K562 (cell line): ENCODE results near the gene PNPO. TPM values are rescaled to one million over a fixed set of nuclear protein-coding genes. Genes with fewer than 3 reads are reported as not detected.

Source experiments
- ATAC-seq: fragments of 200-7000 bp; cut with Tn5 transposase; 3 replicates; pipeline ENCODE4 v1.9.1; 2020; ENCODE audit warnings: moderate library complexity
- BruUV-seq: library from RNA; stranded (reverse); fragments of 400-500 nt; replicated peaks from 2 replicates; lab custom pipeline; 2021; lab: Mats Ljungman, UMichigan
- CTCF ChIA-PET: fragments of 300-600 bp; formaldehyde crosslinking; extraction: SDS; loops from one replicate; lab custom pipeline; 2021; ENCODE audit warnings: low intra/inter-chr PET ratio; lab: Yijun Ruan, JAX
- POLR2A ChIA-PET: fragments of 300-600, 350-650 bp; sonication (Branson Sonifier 250); formaldehyde crosslinking; extraction: SDS; loops from one replicate; lab custom pipeline; 2021; ENCODE audit warnings: antibody characterized with exemption, inconsistent platforms; lab: Yijun Ruan, JAX
- DNase-seq, 4 experiments: peaks; one replicate each; pipeline versions ENCODE4 v3.0.0 to v3.0.0-alpha.2; 2011 to 2018; ENCODE audit warnings: low spot score in 3 of 4, mixed read lengths in 3 of 4; ENCODE audit errors: extremely low read depth in 1 of 4
- FAIRE-seq: peaks from 2 replicates; lab custom pipeline; 2011; peaks lifted over from hg19 to GRCh38; lab: Jason Lieb, UNC
- H2AFZ ChIP-seq: 2 replicates; pipeline ENCODE4 v1.6.0; 2011; ENCODE audit warnings: low read depth, low read length, control low read depth, inconsistent platforms
- H3K27ac ChIP-seq: fragments of 200-600 bp; 3 replicates; pipeline ENCODE4 v1.8.0; 2011; ENCODE audit warnings: low read depth, mild to moderate bottlenecking, control low read depth, inconsistent platforms, low read length, moderate library complexity, mixed read lengths; ENCODE audit errors: extremely low read depth
- H3K27me3 ChIP-seq, 2 experiments: fragments of 300-600 bp in 1 of 2; 2 replicates in 1 of 2; 3 replicates in 1 of 2; pipeline versions ENCODE4 v1.6.0 to v1.8.0; 2011; ENCODE audit warnings: inconsistent platforms in 2 of 2, low read length in 2 of 2, mild to moderate bottlenecking in 1 of 2, mixed read lengths in 1 of 2, moderate library complexity in 1 of 2; ENCODE audit not compliant: control insufficient read depth in 2 of 2, insufficient read depth in 2 of 2
- H3K36me3 ChIP-seq: fragments of 300-600 bp; 3 replicates; pipeline ENCODE4 v1.8.0; 2011; ENCODE audit warnings: mild to moderate bottlenecking, low read length, inconsistent platforms; ENCODE audit not compliant: control insufficient read depth, insufficient read depth
- H3K4me1 ChIP-seq, 2 experiments: fragments of 200-600 bp in 1 of 2; replicated peaks in 1 of 2; 2 replicates in 1 of 2; 3 replicates in 1 of 2; pipeline versions ENCODE4 v1.5.1 to v1.8.0; 2011; ENCODE audit warnings: inconsistent platforms in 2 of 2, low read length in 2 of 2, mild to moderate bottlenecking in 1 of 2, mixed read lengths in 1 of 2, moderate library complexity in 1 of 2; ENCODE audit not compliant: control insufficient read depth in 2 of 2, insufficient read depth in 2 of 2
- H3K4me2 ChIP-seq: 2 replicates; pipeline ENCODE4 v1.6.1; 2011; ENCODE audit warnings: low read length, control low read depth, inconsistent platforms, mixed read lengths; ENCODE audit not compliant: insufficient read depth
- H3K4me3 ChIP-seq: fragments of 200-600 bp; sonication (generic), shearing (Covaris generic); 2 replicates; pipeline ENCODE4 v1.5.1; 2016; ENCODE audit warnings: control low read depth, inconsistent platforms
- H3K79me2 ChIP-seq: fragments of 200-600 bp; 3 replicates; pipeline ENCODE4 v1.8.0; 2011; ENCODE audit warnings: low read length, inconsistent platforms; ENCODE audit not compliant: control insufficient read depth, insufficient read depth
- H3K9ac ChIP-seq, 2 experiments: 2 replicates each; pipeline versions ENCODE4 v1.6.0 to v1.6.1; 2011; ENCODE audit warnings: low read depth in 2 of 2, low read length in 2 of 2, control low read depth in 1 of 2, inconsistent platforms in 1 of 2, mild to moderate bottlenecking in 1 of 2, mixed read lengths in 1 of 2; ENCODE audit not compliant: insufficient read depth in 1 of 2
- H3K9me1 ChIP-seq: one replicate; pipeline ENCODE4 v1.6.0; 2011; ENCODE audit warnings: inconsistent platforms, mild to moderate bottlenecking, low read length, moderate library complexity; ENCODE audit not compliant: control insufficient read depth, insufficient read depth
- H3K9me3 ChIP-seq: replicated peaks from 2 replicates; pipeline ENCODE4 v1.5.1; 2011; ENCODE audit warnings: low read depth, low read length, inconsistent platforms; ENCODE audit not compliant: control insufficient read depth, insufficient read depth
- H4K20me1 ChIP-seq: replicated peaks from 2 replicates; pipeline ENCODE4 v1.6.1; 2011; ENCODE audit warnings: low read length, inconsistent platforms, mixed read lengths; ENCODE audit not compliant: control insufficient read depth, insufficient read depth
- CHCHD3 ChIP-seq: fragments of 250-450 bp; sonication (Bioruptor Pico); IDR thresholded peaks from 2 replicates; pipeline ENCODE4 v2.1.2; 2022; ENCODE audit warnings: mild to moderate bottlenecking
- ETV5 ChIP-seq: sonication (generic); formaldehyde crosslinking; IDR thresholded peaks from 2 replicates; pipeline ENCODE4 v1.4.0; 2020; ENCODE audit warnings: low read depth, mild to moderate bottlenecking, missing genetic modification reagents
- GTF2E2 ChIP-seq: fragments of 200-800 bp; sonication (Bioruptor generic); IDR thresholded peaks from 2 replicates; pipeline ENCODE4 v1.6.1; 2016; ENCODE audit warnings: missing genetic modification characterization, missing compliant biosample characterization
- ID3 ChIP-seq, 2 experiments: fragments of 250-450 bp in 1 of 2; fragments of 450-650 bp in 1 of 2; sonication (Bioruptor Pico) in 1 of 2; IDR thresholded peaks; 2 replicates each; pipeline versions ENCODE4 v1.6.1 to v1.8.0; 2016 to 2021; ENCODE audit warnings: mild to moderate bottlenecking in 2 of 2, moderate library complexity in 2 of 2, missing compliant biosample characterization in 1 of 2, missing genetic modification characterization in 1 of 2
- JUN ChIP-seq, 2 experiments: sonication (generic) in 1 of 2; formaldehyde crosslinking in 1 of 2; IDR thresholded peaks; 2 replicates each; pipeline versions ENCODE4 v1.6.1 to v1.8.0; 2012 to 2022; ENCODE audit warnings: borderline replicate concordance in 2 of 2, mild to moderate bottlenecking in 2 of 2, improper control_type of control experiment in 1 of 2, low read depth in 1 of 2, low read length in 1 of 2, missing genetic modification reagents in 1 of 2
- KLF1 ChIP-seq: fragments of 450-650 bp; IDR thresholded peaks from 2 replicates; pipeline ENCODE4 v1.6.1; 2016; ENCODE audit warnings: missing genetic modification characterization, missing compliant biosample characterization
- MTF1 ChIP-seq: fragments of 250-450 bp; sonication (Bioruptor Pico); IDR thresholded peaks from 2 replicates; pipeline ENCODE4 v1.9.0; 2021; ENCODE audit warnings: moderate library complexity, mild to moderate bottlenecking, inconsistent platforms, borderline replicate concordance
- MYC ChIP-seq, 2 experiments: fragments of 250-450 bp in 1 of 2; sonication (Bioruptor Pico) in 1 of 2; IDR thresholded peaks; 2 replicates each; pipeline versions ENCODE4 v1.5.1 to v1.6.1; 2012 to 2021; ENCODE audit warnings: low read depth in 2 of 2, borderline replicate concordance in 1 of 2, improper control_type of control experiment in 1 of 2, low read length in 1 of 2, mild to moderate bottlenecking in 1 of 2, moderate library complexity in 1 of 2
- PCBP2 ChIP-seq: fragments of 200-400 bp; formaldehyde crosslinking; IDR thresholded peaks from 2 replicates; pipeline ENCODE4 v1.6.1; 2018; ENCODE audit warnings: low read length, low read depth, mild to moderate bottlenecking, moderate library complexity; ENCODE audit not compliant: poor library complexity, severe bottlenecking
- RAD21 ChIP-seq, 2 experiments: fragments of 250-450 bp in 1 of 2; fragments of 450-650 bp in 1 of 2; sonication (Bioruptor Pico) in 1 of 2; formaldehyde crosslinking in 1 of 2; IDR thresholded peaks in 1 of 2; conservative IDR thresholded peaks in 1 of 2; 2 replicates each; pipeline versions ENCODE4 v1.4.0 to v1.8.0; 2020 to 2022; ENCODE audit warnings: mild to moderate bottlenecking in 2 of 2, moderate library complexity in 1 of 2
- THAP7 ChIP-seq: fragments of 250-450 bp; sonication (Bioruptor Pico); IDR thresholded peaks from 2 replicates; pipeline ENCODE4 v1.5.0; 2021
- ZBTB7A ChIP-seq: IDR thresholded peaks from 2 replicates; pipeline ENCODE4 v1.6.1; 2011; ENCODE audit warnings: low read depth, mild to moderate bottlenecking, low read length, moderate library complexity, borderline replicate concordance; ENCODE audit not compliant: control insufficient read depth
- ZNF24 ChIP-seq: fragments of 450-650 bp; IDR thresholded peaks from 2 replicates; pipeline ENCODE4 v1.6.1; 2016
- ZNF655 ChIP-seq: fragments of 250-450 bp; sonication (Bioruptor Pico); IDR thresholded peaks from 2 replicates; pipeline ENCODE4 v1.5.0; 2021
- WGBS: fragments of 100-300 bp; shearing (Covaris generic); methylation state at CpG from one replicate; pipeline ENCODE4 v1.1.6; 2016; ENCODE audit warnings: low coverage, mixed read lengths; ENCODE audit not compliant: insufficient coverage; ENCODE audit errors: missing lambda C conversion rate; 5-methylcytosine and 5-hydroxymethylcytosine counted together
- in situ Hi-C: fragments of 300-500 bp; cut with MboI; formaldehyde crosslinking; loops from 4 replicates; pipeline ENCODE4 v1.15.0; 2018; ENCODE audit warnings: inconsistent platforms, mixed read lengths
- intact Hi-C: fragments of 100-400 bp; cut with micrococcal nuclease; formaldehyde crosslinking; loops from 2 replicates; pipeline ENCODE4 v1.14.2; 2022
- polyA plus RNA-seq, 8 experiments: library from polyadenylated mRNA; depleted of rRNA in 4 of 8; stranded (reverse) in 5 of 8; unstranded in 3 of 8; fragments of >200 nt; fragmentation: Nextera tagmentation in 2 of 8; fragmentation: Illumina TruSeq in 1 of 8; extraction: Ambion mirVana in 2 of 8; extraction: Trizol in 1 of 8; gene quantifications; 2 replicates each; pipeline versions ENCODE4 v1.2.1 to v1.2.3, GENCODE V29; 2011 to 2014; ENCODE audit warnings: inconsistent platforms in 1 of 8, missing spikeins in 1 of 8
- total RNA-seq, 7 experiments: library from RNA; depleted of rRNA in 6 of 7; stranded (reverse); fragments of >200 nt in 6 of 7; fragmentation: Illumina TruSeq in 2 of 7; extraction: Trizol in 2 of 7; gene quantifications; 2 replicates each; pipeline versions ENCODE4 v1.2.1 to v1.2.3, GENCODE V29; 2011 to 2021; ENCODE audit warnings: low replicate concordance in 1 of 7

The PNPO gene
- total and polyA plus RNA-seq, 9 of the 15 experiments (the other 6 are each of a cell fraction or from before 2014, with no cell fraction given): 16.6 to 39.0 (median 27.4) TPM

- H3K4me3 ChIP-seq: peak overlapping the region; percentile 61
- no peaks in the 10 kb centered on the region for H4K20me1 ChIP-seq
- peaks cover 3 to 17% of the 10 kb centered on the region in 2 experiments; a peak in 3 of 5 replicates for H3K4me1 ChIP-seq
- peaks cover 19% of the 10 kb centered on the region; the same call in 2 of the 3 replicates for H3K36me3 ChIP-seq
- peak overlapping the region; percentile 97 for H3K4me2 ChIP-seq
- POLR2A ChIA-PET: interaction anchor here (0.6 to 2.8 kb wide), 47 partner anchors 9 to 872 kb away, joined by 3 to 22 read pairs (median 4); partner anchors contain the start of genes CDK5RAP3, LRRC46, MRPL10 and OSBPL7
- BruUV-seq: TSS peak; percentile 84
- no peaks in the 10 kb centered on the region for H3K9me1 ChIP-seq
- ATAC-seq (peak; percentile 5; the same call in 2 of the 3 replicates), FAIRE-seq (peak; percentile 57), DNase-seq (peak in 1 of 4 experiments; percentile 57)
- in situ Hi-C loops: no loop called here
- intact Hi-C loops: loop anchor here (1.0 to 2.0 kb wide), 3 partner anchors 51 to 123 kb away; no protein-coding TSS in a partner anchor
- CTCF ChIA-PET: interaction anchor here (0.6 to 2.5 kb wide), 2 partner anchors 53 to 129 kb away, joined by 3 to 26 read pairs; partner anchors contain the start of gene SCRN2
- peak overlapping the region; percentile 86 for H2AFZ ChIP-seq
- peak overlapping the region; percentile 90 for H3K27ac ChIP-seq
- no peaks in the 10 kb centered on the region for H3K9me3 ChIP-seq
- no peaks in the 10 kb centered on the region for H3K27me3 ChIP-seq
- under 1% methylated on average over 25 of the region's 25 CpGs for WGBS
- H3K9ac ChIP-seq: peak overlapping the region; percentile 87 to 91
- H3K79me2 ChIP-seq: peaks cover 27% of the 10 kb centered on the region
- TF ChIP-seq RAD21 (CRISPR knock-in tag; conservative IDR thresholded peaks at IDR 0.05 in 1 of 2, IDR thresholded peaks at IDR 0.05 in 1 of 2) (no peak), ZBTB7A (no peak; the same call in 1 of the 2 replicates), MYC (IDR thresholded peaks at IDR 0.05; ENCODE audit: low read depth, low read length) (peak; percentile 43; the same call in 1 of the 2 replicates), MYC (CRISPR knock-in tag; IDR thresholded peaks at IDR 0.05; ENCODE audit: borderline replicate concordance, low read depth) (0 out of 2 replicates have a peak, but pooled peaks have one; percentile 54), ZNF655 (CRISPR knock-in tag) (no peak), GTF2E2 (tag) (0 out of 2 replicates have a peak, but pooled peaks have one; percentile 76), CHCHD3 (CRISPR knock-in tag) (no peak), ZNF24 (0 out of 2 replicates have a peak, but pooled peaks have one; percentile 7), MTF1 (0 out of 2 replicates have a peak, but pooled peaks have one; percentile 32), ID3 (CRISPR knock-in tag; IDR thresholded peaks at IDR 0.05) (no peak), ID3 (tag; IDR thresholded peaks at IDR 0.05) (0 out of 2 replicates have a peak, but pooled peaks have one; percentile 76), ETV5 (CRISPR knock-in tag) (no peak), KLF1 (tag) (no peak), PCBP2 (no peak), JUN (IDR thresholded peaks at IDR 0.05; ENCODE audit: borderline replicate concordance, low read depth, low read length) (no peak), JUN (CRISPR knock-in tag; IDR thresholded peaks at IDR 0.05; ENCODE audit: borderline replicate concordance) (no peak), THAP7 (CRISPR knock-in tag) (peak; percentile 92)
These were observed 46.0 kb upstream of the PNPO start for GRCh38 chr17:47895347-47895855.
